ELR (cell line): ENCODE results near the gene RIC3.

Experiments
- DNase-seq: peaks from one replicate; pipeline ENCODE4 v3.0.0-alpha.2; 2015; ENCODE audit warnings: low read depth

Gene RIC3

DNA sequence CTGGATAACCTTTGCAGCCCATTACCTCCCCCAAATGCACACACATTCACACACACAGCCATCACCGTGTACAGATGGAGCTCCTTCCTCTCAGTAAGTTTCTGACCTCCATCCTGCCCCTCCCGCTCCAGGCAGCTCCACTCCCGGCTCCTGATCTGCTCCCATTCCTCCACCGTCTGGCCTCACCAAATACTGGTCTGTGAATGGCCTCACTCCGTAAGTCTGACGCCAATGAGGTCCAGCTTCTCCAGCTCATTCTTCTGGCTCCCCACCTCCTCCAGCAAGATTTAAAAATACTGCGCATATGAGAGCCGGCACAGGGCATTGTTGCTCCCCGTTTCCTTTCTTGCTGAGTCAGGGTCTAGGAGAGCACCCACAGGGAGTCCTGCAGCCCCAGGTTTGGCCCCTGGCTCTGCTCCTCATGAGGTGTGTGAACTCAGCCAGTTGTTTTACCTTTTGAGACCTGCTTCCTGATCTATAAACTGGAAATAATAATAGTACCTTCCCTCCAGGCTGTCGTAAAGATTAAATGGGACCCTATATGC, 101.8 kb downstream of the RIC3 start:
- no peak for DNase-seq

DNA sequence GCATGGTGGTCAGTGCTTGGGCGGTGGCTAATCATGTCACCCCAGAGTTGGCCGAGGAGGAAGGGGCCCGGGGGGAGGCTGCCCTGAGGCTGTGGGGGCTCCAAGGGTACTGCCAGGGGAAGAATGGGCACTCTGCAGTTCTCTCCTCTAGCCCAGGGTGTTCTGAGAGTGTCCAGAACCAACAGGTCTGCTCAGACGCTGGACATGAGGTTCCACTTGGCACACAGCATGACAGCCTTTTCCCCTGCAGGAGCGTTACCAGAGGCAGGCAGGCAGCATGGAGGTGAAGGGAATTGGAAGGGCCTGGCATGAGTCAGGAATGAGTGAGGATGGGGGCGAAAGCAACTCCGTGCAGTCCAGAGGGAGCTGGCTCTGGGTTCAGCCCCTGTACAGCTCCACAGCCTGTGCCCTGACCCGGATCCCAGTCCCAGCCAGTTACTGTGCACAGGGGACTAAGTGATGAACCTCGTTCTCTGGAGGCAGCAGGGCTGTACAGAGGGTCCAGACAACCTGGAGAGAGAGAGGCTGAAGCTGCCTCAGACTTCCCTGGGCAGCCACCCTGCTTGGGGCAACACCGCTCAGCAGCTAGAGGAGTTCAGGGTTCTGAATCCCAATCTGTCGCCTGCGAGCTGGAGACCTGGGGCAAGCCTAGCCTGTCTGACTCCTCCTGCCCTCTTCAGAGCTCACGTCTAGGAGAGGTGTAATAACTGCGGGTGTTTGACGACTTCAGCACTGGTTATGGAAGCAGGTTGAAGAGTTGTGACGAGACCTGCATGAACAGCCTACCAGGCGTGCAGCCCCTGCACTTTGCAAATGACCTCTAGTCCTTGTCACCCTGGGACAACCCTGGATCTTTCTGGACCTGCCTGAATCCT, 102.6 kb downstream of the RIC3 start:
- no peak for DNase-seq

GRCh38 chr11:8065031-8065430, 103.8 kb downstream of the RIC3 start:
- no peak for DNase-seq

- no peak for DNase-seq
Observed at GRCh38 chr11:8063324-8063723, 105.5 kb downstream of the RIC3 start.

DNA sequence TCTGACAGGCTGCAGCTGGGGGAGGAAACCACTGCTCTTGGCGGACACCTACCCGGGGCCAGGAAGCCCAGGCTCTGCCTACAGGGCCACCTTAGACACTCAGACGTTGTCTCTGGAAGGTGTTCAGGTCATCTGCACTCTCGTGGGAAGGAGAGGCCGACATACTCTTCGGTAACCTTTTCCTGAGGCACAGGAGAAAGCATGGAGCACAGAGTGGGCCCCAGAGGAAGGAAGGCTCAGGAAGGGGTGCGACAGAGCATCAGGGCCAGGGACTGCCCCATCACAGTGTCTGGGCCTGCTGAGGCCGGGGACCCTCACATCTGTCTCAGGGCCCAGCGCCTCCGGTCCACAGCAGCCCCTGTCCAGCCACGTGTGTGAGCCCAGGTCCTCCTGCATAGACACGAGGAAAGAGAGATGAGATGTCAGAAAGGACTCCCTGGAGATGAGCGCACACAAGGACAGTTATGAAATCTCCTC, 106.0 kb downstream of the RIC3 start:
- no peak for DNase-seq

GRCh38 chr11:8061555-8062428, 107.0 kb downstream of the RIC3 start:
- DNase-seq: no peak

DNA sequence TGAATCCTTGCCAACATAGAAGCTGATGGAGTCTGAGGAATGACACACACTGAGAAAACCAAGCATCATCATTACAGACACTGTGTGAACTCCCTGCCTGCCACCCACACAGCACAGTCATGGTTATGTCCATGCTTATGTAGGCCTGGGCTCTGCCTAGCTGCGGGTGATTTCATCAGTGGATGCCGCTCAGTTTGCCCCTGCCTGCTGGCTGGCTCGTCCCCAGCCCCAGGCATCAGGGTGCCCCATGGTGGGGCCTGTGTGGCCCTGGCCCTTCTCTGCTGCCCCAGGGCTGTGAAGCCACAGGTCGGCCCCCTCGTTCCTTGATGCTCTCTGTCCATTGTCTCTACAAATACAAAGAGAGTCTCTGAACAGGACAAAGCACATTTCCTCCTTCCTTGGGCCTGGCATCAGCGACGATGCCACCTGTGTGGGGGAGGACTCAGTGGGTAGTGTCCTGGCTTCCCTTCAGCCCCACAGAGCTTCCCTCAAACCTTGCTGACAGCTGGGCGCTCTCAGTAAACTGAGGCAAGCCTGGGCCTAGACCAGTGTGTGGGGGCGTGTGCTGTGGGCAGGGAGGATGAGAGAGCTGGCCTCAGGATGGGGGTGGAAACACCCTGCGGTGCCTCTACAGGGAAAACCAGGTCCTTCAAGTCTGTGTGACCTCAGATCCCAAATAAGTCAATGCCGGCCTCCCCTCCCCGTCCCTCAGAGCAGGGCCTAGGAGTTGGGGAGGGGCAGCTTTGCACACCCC, 107.8 kb downstream of the RIC3 start:
- DNase-seq: peak; percentile 30

DNA sequence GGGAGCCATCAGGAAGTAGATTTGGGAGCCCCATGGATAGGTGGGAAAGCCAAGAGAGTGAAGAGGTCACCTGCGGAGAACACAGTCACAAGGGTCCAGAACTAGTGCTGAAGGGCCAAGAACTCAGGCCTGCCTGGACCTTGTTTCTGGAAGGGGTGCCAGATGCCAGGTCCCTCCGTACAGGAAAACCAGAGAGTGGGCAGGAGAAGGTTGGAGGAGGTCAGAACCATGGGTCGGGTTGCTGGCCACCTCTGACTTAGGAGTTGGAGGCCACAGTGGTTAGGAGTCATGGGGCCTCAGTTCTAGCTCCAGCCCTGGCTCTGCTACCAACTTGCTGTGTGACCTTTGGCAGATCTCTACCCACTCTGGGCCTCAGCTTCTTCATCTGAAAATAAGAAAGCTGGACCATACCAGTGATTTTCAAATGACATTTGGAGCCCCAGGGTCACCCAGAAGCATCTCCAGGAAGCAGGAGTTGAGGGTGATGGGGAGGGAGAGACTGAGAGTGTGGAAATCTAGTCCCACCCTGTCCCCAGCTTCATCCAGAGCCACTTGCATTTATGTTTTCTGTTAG, 108.6 kb downstream of the RIC3 start:
- no peak for DNase-seq

- DNase-seq: no peak
Observed at GRCh38 chr11:8059571-8060011, 109.2 kb downstream of the RIC3 start.

GRCh38 chr11:8059030-8059429, 109.8 kb downstream of the RIC3 start:
- no peak for DNase-seq

DNA sequence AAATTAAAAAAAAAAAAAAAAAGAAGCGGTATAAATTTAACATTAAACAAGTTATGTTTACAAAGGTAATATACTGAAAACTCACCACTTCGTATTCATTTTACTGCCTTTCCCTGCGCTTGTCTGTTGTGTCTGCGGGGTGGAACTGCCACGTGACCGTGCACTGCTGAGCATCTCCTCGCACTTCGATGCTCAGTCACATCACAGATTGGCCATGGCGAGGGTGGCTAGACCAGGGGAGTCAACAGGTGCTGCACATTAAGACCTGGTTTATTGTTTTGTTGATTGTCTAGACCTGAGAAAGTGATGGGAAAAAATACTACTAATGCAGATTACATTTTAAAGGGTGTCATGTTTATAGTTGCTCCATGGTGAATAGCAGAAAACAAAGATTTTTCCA, 110.6 kb downstream of the RIC3 start:
- no peak for DNase-seq

DNA sequence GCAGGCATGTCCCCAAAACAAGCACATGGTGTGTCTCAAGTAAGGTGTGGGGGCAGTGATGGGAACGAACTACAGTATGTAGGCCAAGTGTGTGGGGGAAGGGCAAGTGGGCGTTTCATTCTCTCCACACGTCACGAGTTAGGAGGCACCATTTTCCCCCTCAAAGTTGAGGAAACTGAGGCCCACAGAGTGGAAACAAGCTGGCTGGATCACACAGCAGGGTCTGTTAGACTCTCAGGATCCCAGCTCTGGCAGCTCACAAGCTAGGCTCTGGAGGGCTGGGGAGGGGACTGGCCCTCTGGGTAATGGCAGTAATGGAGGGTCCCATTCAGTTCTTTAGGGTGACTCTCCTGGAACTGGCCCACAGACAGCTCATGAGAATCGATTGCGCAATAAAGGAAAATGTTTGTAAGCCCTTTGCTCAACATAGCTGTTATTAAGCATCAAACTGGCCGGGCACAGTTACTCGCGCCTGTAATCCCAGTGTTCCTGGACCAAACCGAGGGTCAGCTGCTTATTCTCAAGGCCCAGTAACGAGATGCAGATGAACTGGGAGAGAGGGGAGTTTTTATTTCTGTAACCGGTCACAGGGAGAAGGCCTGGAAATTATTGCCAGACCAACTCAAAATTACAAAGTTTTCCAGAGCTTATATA, 111.9 kb downstream of the RIC3 start:
- DNase-seq: peak; percentile 47
